Esophagus squamous epithelium (tissue), 4 donors: ENCODE results near the gene SLC29A1.
A peak's percentile ranks its signal among the peaks of the same experiment; 100 is the strongest.

Source experiments
- CTCF ChIP-seq, 6 experiments: fragments of 450-650 bp in 4 of 6; fragments of 200-600 bp in 2 of 6; sonication (generic) in 2 of 6; IDR thresholded peaks; one replicate each; pipeline ENCODE4 v1.5.1; 2016 to 2019; ENCODE audit warnings: antibody characterized with exemption in 6 of 6, mild to moderate bottlenecking in 4 of 6, moderate library complexity in 4 of 6
- POLR2A ChIP-seq, 4 donors: fragments of 450-650 bp; IDR thresholded peaks; one replicate each; pipeline ENCODE4 v1.6.1; 2017; ENCODE audit warnings: antibody characterized with exemption in 4 of 4, mild to moderate bottlenecking in 4 of 4, moderate library complexity in 3 of 4

- peak in 2 of 4 donors; percentile 45 to 74 for TF ChIP-seq POLR2A (IDR thresholded peaks at IDR 0.05)
- TF ChIP-seq CTCF (IDR thresholded peaks at IDR 0.05): peak in 1 of 6 experiments; percentile 7
These were observed 4.2 kb upstream of the SLC29A1 start for GRCh38 chr6:44219053-44219814.
